Ovary (tissue), 3 donors: Measurements from ENCODE around the gene SSR1.

Source experiments
- EP300 ChIP-seq: sonication (generic); formaldehyde crosslinking; IDR thresholded peaks from one replicate; pipeline ENCODE4 v1.6.1; 2017; ENCODE audit warnings: antibody characterized with exemption
- POLR2A ChIP-seq: fragments of 450-650 bp; IDR thresholded peaks from one replicate; pipeline ENCODE4 v1.6.1; 2017; ENCODE audit warnings: antibody characterized with exemption, mild to moderate bottlenecking, moderate library complexity
- TF ChIP-seq, protein P1 (sequence below), 3 donors: fragments of 450-650 bp in 2 of 3; fragments of 200-600 bp in 1 of 3; IDR thresholded peaks; one replicate each; pipeline versions ENCODE4 v1.5.1 to v1.8.0; 2016 to 2022; ENCODE audit warnings: antibody characterized with exemption in 3 of 3, mild to moderate bottlenecking in 1 of 3
- donor health status: DM: no; HTN: no; CAD: no.

DNA sequence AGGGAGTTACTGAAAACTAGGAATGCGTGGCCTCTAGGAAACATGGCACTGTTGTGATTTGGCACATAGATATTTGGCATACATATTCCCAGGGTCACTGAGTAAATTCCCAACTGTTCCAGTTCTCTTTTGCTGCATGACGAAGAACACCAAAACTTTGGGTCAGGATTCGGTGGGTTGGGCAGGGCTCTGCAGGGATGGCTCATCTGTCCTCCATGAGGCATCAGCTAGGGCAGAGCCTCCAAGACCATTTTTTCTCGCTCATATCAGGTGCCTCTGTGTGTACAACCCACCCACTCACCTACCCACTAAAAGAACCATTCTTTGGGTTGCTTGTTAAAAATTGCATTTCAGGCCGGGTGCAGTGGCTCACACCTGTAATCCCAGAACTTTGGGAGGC is 57.1 kb downstream of the SSR1 start:
- TF ChIP-seq POLR2A (no peak), EP300 (no peak)
- TF ChIP-seq, protein P1, sequence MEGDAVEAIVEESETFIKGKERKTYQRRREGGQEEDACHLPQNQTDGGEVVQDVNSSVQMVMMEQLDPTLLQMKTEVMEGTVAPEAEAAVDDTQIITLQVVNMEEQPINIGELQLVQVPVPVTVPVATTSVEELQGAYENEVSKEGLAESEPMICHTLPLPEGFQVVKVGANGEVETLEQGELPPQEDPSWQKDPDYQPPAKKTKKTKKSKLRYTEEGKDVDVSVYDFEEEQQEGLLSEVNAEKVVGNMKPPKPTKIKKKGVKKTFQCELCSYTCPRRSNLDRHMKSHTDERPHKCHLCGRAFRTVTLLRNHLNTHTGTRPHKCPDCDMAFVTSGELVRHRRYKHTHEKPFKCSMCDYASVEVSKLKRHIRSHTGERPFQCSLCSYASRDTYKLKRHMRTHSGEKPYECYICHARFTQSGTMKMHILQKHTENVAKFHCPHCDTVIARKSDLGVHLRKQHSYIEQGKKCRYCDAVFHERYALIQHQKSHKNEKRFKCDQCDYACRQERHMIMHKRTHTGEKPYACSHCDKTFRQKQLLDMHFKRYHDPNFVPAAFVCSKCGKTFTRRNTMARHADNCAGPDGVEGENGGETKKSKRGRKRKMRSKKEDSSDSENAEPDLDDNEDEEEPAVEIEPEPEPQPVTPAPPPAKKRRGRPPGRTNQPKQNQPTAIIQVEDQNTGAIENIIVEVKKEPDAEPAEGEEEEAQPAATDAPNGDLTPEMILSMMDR (IDR thresholded peaks at IDR 0.05), result no peak
